Left lung (tissue), 10 donors: ENCODE measurements around the gene PDZD7. TPM values are rescaled to one million over a fixed set of nuclear protein-coding genes. Genes with fewer than 3 reads are reported as not detected.

Source experiments
- ATAC-seq: fragments of 200-7000 bp; cut with Tn5 transposase; one replicate; pipeline ENCODE4 v1.9.1; 2020; ENCODE audit warnings: moderate library complexity
- DNase-seq, 4 donors: peaks; one replicate each; pipeline ENCODE4 v3.0.0-alpha.2; 2013 to 2020
- H3K27ac ChIP-seq, 2 donors: fragments of 200-600 bp; sonication (generic) in 1 of 2; one replicate each; pipeline versions ENCODE4 v1.5.0 to v1.8.0; 2020 to 2021
- H3K27me3 ChIP-seq, 2 donors: fragments of 200-600 bp; sonication (generic) in 1 of 2; one replicate each; pipeline versions ENCODE4 v1.5.0 to v1.8.0; 2020 to 2021
- H3K36me3 ChIP-seq, 2 donors: fragments of 200-600 bp; sonication (generic) in 1 of 2; one replicate each; pipeline versions ENCODE4 v1.5.0 to v1.8.0; 2020 to 2021
- H3K4me1 ChIP-seq, 2 donors: fragments of 200-600 bp; one replicate each; pipeline ENCODE4 v1.8.0; 2021
- H3K4me3 ChIP-seq, 2 donors: fragments of 200-600 bp; sonication (generic) in 1 of 2; one replicate each; pipeline versions ENCODE4 v1.5.0 to v1.8.0; 2020 to 2021; ENCODE audit warnings: mild to moderate bottlenecking in 1 of 2
- H3K9me3 ChIP-seq, 2 donors: fragments of 200-600 bp; sonication (generic) in 1 of 2; one replicate each; pipeline versions ENCODE4 v1.5.0 to v1.8.0; 2020 to 2021
- intact Hi-C, 2 donors: fragments of 100-400 bp; cut with DNase I; formaldehyde crosslinking; loops; one replicate each; pipeline versions ENCODE4 v1.11.2 to v1.14.2; 2022
- polyA plus RNA-seq, 6 donors: library from polyadenylated mRNA; unstranded; fragments of 120-200 nt; gene quantifications; one replicate each; pipeline ENCODE4 v1.2.1, GENCODE V29; 2013; ENCODE audit not compliant: insufficient read length in 6 of 6
- total RNA-seq, 2 donors: library from RNA; stranded (reverse); fragmentation: NEBNext Ultra II Directional; extraction: Animal tissue kit (Norgen Biotek cat#: 25700); gene quantifications; one replicate each; pipeline ENCODE4 v1.2.1, GENCODE V29; 2021
- TF ChIP-seq, protein P1 (sequence below), 2 donors: fragments of 200-600 bp; sonication (generic) in 1 of 2; IDR thresholded peaks; one replicate each; pipeline versions ENCODE4 v1.5.0 to v1.8.0; 2021; ENCODE audit warnings: antibody characterized with exemption in 2 of 2
- donor health status: DM: no; HTN: yes; CAD: no.
- donor health status: DM: no; HTN: no; CAD: no.

The PDZD7 gene
- total and polyA plus RNA-seq, 8 donors: 0.41 to 0.96 (median 0.71) TPM

DNA sequence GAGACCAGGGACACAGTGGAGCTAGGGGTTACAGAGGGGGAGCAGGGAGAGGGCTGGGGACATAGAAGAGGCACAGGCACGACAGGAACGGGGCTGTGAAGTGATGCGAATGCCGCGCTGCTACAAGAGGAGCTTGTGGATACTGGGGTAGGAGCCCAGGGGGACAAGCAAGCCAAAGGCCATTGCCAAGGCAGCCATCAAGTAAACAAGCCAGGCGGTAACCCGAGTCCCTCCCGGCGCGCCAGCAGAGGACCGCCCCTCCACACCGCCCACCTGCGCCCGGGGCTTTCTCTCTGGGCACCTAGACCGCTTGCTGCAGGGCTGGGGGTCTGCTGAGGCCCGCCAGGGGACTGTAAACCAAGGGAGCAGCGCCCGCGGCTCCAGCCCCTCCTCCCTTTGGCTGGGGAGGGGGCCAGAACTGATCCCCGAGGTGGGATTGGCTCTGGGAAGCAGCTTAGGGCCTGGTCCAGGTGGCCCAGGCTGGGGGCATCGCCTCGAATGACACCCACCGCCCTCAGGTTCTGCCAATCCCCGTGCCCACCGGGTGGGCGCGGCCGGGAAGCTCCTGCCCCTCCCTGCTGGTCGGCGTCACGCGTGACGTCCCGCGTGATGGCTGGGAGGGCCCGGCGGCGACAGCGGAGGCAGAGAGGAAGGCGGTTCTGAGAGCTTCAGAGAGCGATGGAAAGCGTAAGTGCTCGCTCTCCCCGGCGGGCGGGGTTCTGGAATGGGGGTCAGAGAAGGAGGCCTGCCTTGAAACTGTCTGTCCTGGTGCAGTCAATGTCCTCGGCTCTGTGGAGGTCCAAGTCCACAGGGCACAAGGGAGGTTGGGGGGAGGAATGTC lies 1.1 kb upstream of the PDZD7 start:
- Histone ChIP-seq H3K4me3 (peak overlapping the region; percentile 60 to 65), H3K9me3 (no peaks in the 10 kb centered on the region), H3K27ac (peak overlapping the region; percentile 93 to 95), H3K4me1 (peaks cover 6 to 25% of the 10 kb centered on the region in 2 donors), H3K36me3 (peaks cover 0 to 27% of the 10 kb centered on the region in 2 donors), H3K27me3 (peaks cover 4 to 21% of the 10 kb centered on the region in 2 donors)
- intact Hi-C loops: no loop called here
- ATAC-seq (peak; percentile 67), DNase-seq (peak; percentile 71 to 97 (median 90))
- TF ChIP-seq, protein P1, sequence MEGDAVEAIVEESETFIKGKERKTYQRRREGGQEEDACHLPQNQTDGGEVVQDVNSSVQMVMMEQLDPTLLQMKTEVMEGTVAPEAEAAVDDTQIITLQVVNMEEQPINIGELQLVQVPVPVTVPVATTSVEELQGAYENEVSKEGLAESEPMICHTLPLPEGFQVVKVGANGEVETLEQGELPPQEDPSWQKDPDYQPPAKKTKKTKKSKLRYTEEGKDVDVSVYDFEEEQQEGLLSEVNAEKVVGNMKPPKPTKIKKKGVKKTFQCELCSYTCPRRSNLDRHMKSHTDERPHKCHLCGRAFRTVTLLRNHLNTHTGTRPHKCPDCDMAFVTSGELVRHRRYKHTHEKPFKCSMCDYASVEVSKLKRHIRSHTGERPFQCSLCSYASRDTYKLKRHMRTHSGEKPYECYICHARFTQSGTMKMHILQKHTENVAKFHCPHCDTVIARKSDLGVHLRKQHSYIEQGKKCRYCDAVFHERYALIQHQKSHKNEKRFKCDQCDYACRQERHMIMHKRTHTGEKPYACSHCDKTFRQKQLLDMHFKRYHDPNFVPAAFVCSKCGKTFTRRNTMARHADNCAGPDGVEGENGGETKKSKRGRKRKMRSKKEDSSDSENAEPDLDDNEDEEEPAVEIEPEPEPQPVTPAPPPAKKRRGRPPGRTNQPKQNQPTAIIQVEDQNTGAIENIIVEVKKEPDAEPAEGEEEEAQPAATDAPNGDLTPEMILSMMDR (IDR thresholded peaks at IDR 0.05): no peak

DNA sequence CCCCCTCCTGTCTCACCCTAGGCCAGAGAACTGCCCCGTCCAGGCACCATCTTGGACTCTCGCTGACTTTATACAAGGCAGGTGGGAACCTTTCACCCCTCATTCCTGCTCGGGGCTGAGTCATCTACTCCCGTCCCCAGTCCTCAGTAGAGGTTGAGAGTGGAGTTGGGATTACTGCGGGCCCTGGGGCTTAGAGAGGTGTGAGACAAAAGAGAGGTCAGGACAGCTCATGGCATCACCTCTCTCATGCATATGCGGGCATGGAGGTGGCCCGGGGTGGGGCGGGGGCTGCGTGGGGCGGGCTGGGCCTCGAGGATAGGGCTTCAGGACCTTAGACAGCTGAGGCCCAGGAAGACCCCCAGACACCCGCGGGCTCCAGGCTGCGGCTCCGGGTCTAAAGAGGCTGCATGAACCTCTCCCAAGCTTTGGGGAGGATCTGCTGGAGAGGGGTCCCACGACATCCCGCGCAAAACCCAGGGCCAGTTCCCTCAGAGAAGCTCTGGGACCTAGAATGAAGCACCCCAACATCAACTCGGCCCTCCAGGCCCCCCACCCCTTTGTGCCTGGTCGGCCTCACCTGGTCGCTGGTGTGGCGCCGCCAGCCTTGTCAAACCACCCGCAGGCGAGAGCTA lies 317 bp downstream of the PDZD7 start:
- peak overlapping the region in 1 of 2 donors; percentile 93 for H3K27ac ChIP-seq
- H3K9me3 ChIP-seq: no peaks in the 10 kb centered on the region
- peaks cover 4 to 21% of the 10 kb centered on the region in 2 donors for H3K27me3 ChIP-seq
- H3K4me1 ChIP-seq: peaks cover 6 to 25% of the 10 kb centered on the region in 2 donors
- H3K4me3 ChIP-seq: peak overlapping the region; percentile 60 to 65
- intact Hi-C loops: no loop called here
- DNase-seq: no peak
- peaks cover 0 to 13% of the 10 kb centered on the region in 2 donors for H3K36me3 ChIP-seq
- TF ChIP-seq, protein P1 (IDR thresholded peaks at IDR 0.05): no peak
- no peak for ATAC-seq

DNA sequence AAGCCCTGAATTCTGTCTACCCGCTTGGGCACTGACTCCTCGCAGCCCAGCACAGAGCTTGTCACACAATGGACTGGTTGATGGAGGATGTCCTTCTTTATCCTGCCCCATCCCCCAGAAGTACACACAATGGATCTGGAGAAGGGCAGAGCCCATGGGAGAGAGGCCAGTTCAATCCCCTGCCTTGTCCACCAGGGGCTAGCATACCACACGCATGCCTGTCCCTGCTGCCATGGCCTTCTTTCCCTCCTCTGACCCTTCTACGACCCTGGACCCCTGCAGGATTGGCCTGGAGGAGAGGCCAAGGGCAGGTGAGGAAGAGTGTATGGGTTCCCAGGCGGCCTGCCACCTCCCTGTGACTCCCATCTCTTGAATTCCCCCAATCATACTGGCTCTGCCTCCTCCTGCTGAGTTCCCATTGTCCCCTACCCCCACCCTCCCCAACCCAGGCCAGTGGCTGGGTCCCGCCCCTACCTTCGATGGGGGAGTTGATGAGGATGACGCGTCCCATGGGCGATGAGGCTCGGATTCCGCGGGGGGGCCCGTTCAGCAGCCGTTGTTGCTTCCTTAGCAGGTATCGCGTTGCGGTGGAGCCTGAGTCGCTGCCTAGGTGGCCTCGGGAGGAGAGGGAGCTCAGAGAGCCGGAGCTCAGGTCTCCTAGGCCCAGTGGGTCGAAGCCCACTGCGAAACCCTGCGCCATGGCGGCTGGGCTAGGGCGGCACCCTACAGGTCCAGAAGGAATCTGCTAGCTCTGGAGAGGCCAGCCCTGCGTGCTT lies 1.2 kb downstream of the PDZD7 start:
- ATAC-seq: no peak
- Histone ChIP-seq H3K36me3 (peaks cover 0 to 4% of the 10 kb centered on the region in 2 donors), H3K27me3 (peaks cover 4 to 21% of the 10 kb centered on the region in 2 donors), H3K27ac (no peak overlapping the region), H3K4me1 (peaks cover 6 to 25% of the 10 kb centered on the region in 2 donors), H3K9me3 (no peaks in the 10 kb centered on the region), H3K4me3 (no peak overlapping the region)
- TF ChIP-seq, protein P1 (IDR thresholded peaks at IDR 0.05): peak in 1 of 2 donors; percentile 12
- no peak for DNase-seq
- intact Hi-C loops: no loop called here

DNA sequence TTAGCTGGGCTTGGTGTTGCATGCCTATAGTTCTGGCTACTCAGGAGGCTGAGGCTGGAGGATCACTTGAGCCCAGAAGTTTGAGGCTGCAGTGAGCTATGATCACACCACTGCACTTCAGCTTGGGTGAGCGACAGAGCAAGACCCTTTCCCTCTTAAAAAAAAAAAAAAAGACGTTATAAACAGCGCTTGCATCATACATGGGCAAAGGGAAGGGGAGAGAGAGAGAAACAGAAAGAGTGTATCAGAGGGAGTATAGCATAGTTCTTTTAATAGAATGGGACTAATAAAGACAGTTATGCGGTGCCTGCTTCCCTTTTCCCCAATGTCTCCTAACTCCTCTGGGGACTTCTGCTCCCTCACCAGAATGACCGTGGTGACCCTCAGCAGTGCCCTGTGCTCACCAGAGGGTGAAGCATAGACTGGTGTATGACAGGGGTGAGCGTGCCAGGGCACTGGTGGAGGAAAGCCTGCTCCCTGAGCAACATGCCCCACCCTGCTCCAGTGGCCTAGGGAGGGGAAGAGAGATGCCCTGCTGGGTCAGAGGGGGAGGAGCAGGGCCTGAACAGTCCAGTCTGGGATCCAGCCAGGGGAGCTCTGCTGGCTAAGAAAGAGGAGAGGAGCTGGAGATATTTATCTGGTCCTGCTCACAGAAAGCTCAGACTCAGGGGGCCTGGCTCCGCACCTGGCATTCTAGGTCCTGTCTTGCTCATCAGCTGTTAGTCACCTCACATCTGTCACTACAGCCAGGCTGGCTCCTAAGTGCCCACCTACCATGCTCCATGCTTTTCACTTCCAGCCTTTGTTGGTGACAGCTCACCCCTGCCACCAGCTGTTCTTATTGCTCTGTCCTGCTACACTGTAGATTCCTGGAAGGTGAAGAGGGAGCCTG lies 2.2 kb downstream of the PDZD7 start:
- H3K27ac ChIP-seq: no peak overlapping the region
- ATAC-seq: no peak

More for the DNA sequence above, 2.2 kb downstream of the PDZD7 start:
- intact Hi-C loops: no loop called here
- Histone ChIP-seq H3K4me3 (no peak overlapping the region), H3K27me3 (peaks cover 4 to 21% of the 10 kb centered on the region in 2 donors), H3K4me1 (peaks cover 6 to 21% of the 10 kb centered on the region in 2 donors), H3K36me3 (no peaks in the 10 kb centered on the region), H3K9me3 (no peaks in the 10 kb centered on the region)
- no peak for DNase-seq
- TF ChIP-seq, protein P1 (IDR thresholded peaks at IDR 0.05): no peak
